ENCODE data around the gene MRPL37. TPM values are rescaled to one million over a fixed set of nuclear protein-coding genes. Genes with fewer than 3 reads are reported as not detected.

Gene MRPL37
- total RNA-seq, 2 experiments from 2014 or later: 24.0 to 24.4 TPM

DNA sequence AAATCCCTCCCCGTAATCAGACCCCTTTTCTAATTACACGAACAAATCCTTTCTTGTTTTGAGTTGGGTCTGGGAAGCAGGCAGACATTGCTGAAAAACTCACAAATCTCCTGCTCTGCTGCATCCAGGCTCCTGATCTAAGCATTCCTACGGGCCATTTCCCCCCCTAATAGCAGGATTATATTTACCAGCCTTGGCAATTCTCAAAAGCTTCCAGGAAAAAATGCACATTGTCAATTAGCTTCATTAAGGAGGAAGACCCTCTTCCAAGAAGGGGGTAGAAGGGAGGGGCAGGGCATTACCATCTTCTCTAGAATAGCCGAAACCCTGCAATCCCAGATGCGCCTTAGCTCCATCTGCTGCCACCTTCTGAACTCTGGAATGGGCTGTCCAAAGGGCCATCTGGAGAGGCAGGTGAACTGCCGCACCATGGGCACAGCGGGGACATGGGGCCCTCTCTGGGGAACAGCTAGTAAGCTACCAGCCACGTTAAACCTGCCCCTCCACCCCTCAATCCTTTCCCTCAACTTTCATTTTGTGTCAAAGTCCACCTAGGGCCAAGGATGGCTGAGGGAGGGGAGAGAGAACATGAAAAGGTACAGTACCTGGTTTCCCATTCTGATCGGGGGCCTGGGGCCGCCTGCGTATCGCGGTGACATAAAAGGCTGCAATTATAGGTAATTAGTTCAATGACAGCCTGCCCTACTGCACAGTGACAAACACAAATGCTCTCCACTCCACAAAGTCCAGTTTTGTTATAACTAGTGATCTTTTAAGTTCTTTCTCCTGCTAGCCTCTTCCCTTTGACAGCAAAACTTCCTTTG is 56.8 kb downstream of the MRPL37 start:
- no peaks in the 10 kb centered on the region for H3K4me1 Mint-ChIP-seq (ENCODE audit: low read depth)
- H3K27ac Mint-ChIP-seq: no peak overlapping the region
- POLR2A ChIA-PET: no interaction called here
- TF ChIP-seq, protein P1, sequence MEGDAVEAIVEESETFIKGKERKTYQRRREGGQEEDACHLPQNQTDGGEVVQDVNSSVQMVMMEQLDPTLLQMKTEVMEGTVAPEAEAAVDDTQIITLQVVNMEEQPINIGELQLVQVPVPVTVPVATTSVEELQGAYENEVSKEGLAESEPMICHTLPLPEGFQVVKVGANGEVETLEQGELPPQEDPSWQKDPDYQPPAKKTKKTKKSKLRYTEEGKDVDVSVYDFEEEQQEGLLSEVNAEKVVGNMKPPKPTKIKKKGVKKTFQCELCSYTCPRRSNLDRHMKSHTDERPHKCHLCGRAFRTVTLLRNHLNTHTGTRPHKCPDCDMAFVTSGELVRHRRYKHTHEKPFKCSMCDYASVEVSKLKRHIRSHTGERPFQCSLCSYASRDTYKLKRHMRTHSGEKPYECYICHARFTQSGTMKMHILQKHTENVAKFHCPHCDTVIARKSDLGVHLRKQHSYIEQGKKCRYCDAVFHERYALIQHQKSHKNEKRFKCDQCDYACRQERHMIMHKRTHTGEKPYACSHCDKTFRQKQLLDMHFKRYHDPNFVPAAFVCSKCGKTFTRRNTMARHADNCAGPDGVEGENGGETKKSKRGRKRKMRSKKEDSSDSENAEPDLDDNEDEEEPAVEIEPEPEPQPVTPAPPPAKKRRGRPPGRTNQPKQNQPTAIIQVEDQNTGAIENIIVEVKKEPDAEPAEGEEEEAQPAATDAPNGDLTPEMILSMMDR (IDR thresholded peaks at IDR 0.05): no peak
- H3K36me3 Mint-ChIP-seq (ENCODE audit: low read depth): peaks cover 47% of the 10 kb centered on the region
- H3K9me3 ChIP-seq (ENCODE audit: control insufficient read depth in 1 of 2, insufficient read depth in 1 of 2, low read length in 2 of 2): no peaks in the 10 kb centered on the region
- ATAC-seq (ENCODE audit: poor library complexity) (no peak), DNase-seq (no peak)
- H3K4me1 ChIP-seq (ENCODE audit: insufficient read depth, low read length): no peaks in the 10 kb centered on the region
- CTCF ChIA-PET: no interaction called here
- H3K27me3 Mint-ChIP-seq: no peaks in the 10 kb centered on the region
- intact Hi-C loops (cut with DNase I, micrococcal nuclease): no loop called here
- H3K9me3 Mint-ChIP-seq: no peaks in the 10 kb centered on the region
- H3K27ac ChIP-seq (ENCODE audit: low read depth in 1 of 2, low read length in 2 of 2): no peak overlapping the region
- no peak overlapping the region for H3K4me3 Mint-ChIP-seq
- no peaks in the 10 kb centered on the region for H3K27me3 ChIP-seq (ENCODE audit: control insufficient read depth in 1 of 2, insufficient read depth in 2 of 2, low read length in 2 of 2)
- no peak overlapping the region for H3K4me3 ChIP-seq (ENCODE audit: low read length)
- peaks cover 11% of the 10 kb centered on the region for H3K36me3 ChIP-seq (ENCODE audit: insufficient read depth, low read length)

DNA sequence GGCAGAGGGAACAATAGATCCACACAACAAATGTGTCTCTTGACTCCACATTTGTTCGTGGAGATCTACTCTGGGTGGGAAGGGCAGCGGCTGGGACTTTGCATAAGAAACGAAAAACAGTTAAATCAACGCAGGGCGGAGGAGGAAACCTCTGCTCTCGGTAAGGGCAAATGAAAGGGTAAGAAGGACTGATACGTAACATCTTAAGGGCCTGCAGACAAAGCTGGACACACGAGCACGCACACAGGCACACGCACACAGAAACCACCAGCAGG is 57.3 kb downstream of the MRPL37 start:
- Histone ChIP-seq H3K27ac (ENCODE audit: low read depth in 1 of 2, low read length in 2 of 2) (no peak overlapping the region), H3K27me3 (ENCODE audit: control insufficient read depth in 1 of 2, insufficient read depth in 2 of 2, low read length in 2 of 2) (no peaks in the 10 kb centered on the region), H3K9me3 (ENCODE audit: control insufficient read depth in 1 of 2, insufficient read depth in 1 of 2, low read length in 2 of 2) (no peaks in the 10 kb centered on the region), H3K4me1 (ENCODE audit: insufficient read depth, low read length) (no peaks in the 10 kb centered on the region), H3K36me3 (ENCODE audit: insufficient read depth, low read length) (peaks cover 8% of the 10 kb centered on the region), H3K4me3 (ENCODE audit: low read length) (no peak overlapping the region)
- Mint-ChIP-seq H3K27me3 (no peaks in the 10 kb centered on the region), H3K4me1 (ENCODE audit: low read depth) (no peaks in the 10 kb centered on the region), H3K27ac (no peak overlapping the region), H3K4me3 (no peak overlapping the region), H3K36me3 (ENCODE audit: low read depth) (peaks cover 41% of the 10 kb centered on the region), H3K9me3 (no peaks in the 10 kb centered on the region)
- ChIA-PET CTCF (interaction anchor here (0.5 kb wide), 1 partner anchor 771 kb away, joined by 5 read pairs; no protein-coding TSS in a partner anchor), POLR2A (no interaction called here)
- intact Hi-C loops (cut with DNase I, micrococcal nuclease): no loop called here
- ATAC-seq (ENCODE audit: poor library complexity) (no peak), DNase-seq (no peak)
- TF ChIP-seq, protein P1 (IDR thresholded peaks at IDR 0.05): no peak

DNA sequence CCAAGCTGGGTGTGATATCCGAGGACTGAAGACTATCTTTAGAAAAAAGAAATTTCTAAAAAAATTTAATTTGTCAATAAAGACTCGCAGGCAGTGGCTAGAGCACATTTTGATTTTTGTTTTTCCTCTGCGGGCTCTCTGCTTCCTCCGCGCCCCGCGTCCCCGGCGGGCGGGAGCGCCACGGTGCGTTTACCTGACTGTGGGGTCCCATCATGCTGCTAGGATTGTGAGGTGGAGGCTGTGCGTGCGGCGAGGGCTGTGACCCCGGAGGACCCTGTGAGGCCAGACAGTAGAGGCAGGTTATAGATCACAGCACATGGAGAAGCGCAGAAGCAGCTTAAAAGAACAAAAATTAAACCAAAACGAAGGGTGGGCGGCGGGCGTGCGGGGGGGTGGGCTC is 57.9 kb downstream of the MRPL37 start:
- TF ChIP-seq, protein P1 (IDR thresholded peaks at IDR 0.05): no peak
- Histone ChIP-seq H3K9me3 (ENCODE audit: control insufficient read depth in 1 of 2, insufficient read depth in 1 of 2, low read length in 2 of 2) (no peaks in the 10 kb centered on the region), H3K27me3 (ENCODE audit: control insufficient read depth in 1 of 2, insufficient read depth in 2 of 2, low read length in 2 of 2) (no peaks in the 10 kb centered on the region), H3K4me3 (ENCODE audit: low read length) (no peak overlapping the region), H3K36me3 (ENCODE audit: insufficient read depth, low read length) (peaks cover 9% of the 10 kb centered on the region), H3K27ac (ENCODE audit: low read depth in 1 of 2, low read length in 2 of 2) (no peak overlapping the region), H3K4me1 (ENCODE audit: insufficient read depth, low read length) (no peaks in the 10 kb centered on the region)
- Mint-ChIP-seq H3K4me1 (ENCODE audit: low read depth) (no peaks in the 10 kb centered on the region), H3K36me3 (ENCODE audit: low read depth) (peaks cover 35% of the 10 kb centered on the region), H3K27me3 (no peaks in the 10 kb centered on the region), H3K4me3 (no peak overlapping the region), H3K9me3 (no peaks in the 10 kb centered on the region), H3K27ac (no peak overlapping the region)
- ChIA-PET CTCF (interaction anchor here (0.5 kb wide), 1 partner anchor 771 kb away, joined by 5 read pairs; no protein-coding TSS in a partner anchor), POLR2A (no interaction called here)
- ATAC-seq (ENCODE audit: poor library complexity) (no peak), DNase-seq (no peak)
- intact Hi-C loops (cut with DNase I, micrococcal nuclease): no loop called here

Data from CD4-positive, alpha-beta T cell (primary cell).